H9 (cell line): ENCODE measurements around the gene PRR33. TPM values are rescaled to one million over a fixed set of nuclear protein-coding genes. Genes with fewer than 3 reads are reported as not detected.

ENCODE experiments used
- DNase-seq: peaks from one replicate; pipeline ENCODE4 v3.0.0-alpha.2; 2017
- H2AFZ ChIP-seq: one replicate; pipeline ENCODE4 v1.6.1; 2013; ENCODE audit warnings: mild to moderate bottlenecking, low read length, control low read depth, moderate library complexity
- H2AK5ac ChIP-seq: 2 replicates; pipeline ENCODE4 v1.6.1; 2013; ENCODE audit warnings: low read length, control low read depth, mixed read lengths; ENCODE audit not compliant: insufficient read length
- H2BK120ac ChIP-seq: one replicate; pipeline ENCODE4 v1.6.1; 2013; ENCODE audit warnings: low read depth, mild to moderate bottlenecking, low read length, control low read depth, inconsistent platforms; ENCODE audit not compliant: poor library complexity, severe bottlenecking
- H2BK12ac ChIP-seq: 2 replicates; pipeline ENCODE4 v1.6.1; 2013; ENCODE audit warnings: low read length, control low read depth, mixed read lengths, low read depth; ENCODE audit not compliant: insufficient read length
- H2BK15ac ChIP-seq: 2 replicates; pipeline ENCODE4 v1.6.1; 2013; ENCODE audit warnings: low read depth, low read length, control low read depth
- H2BK20ac ChIP-seq: one replicate; pipeline ENCODE4 v1.6.1; 2013; ENCODE audit warnings: low read depth, mild to moderate bottlenecking, low read length, control low read depth, inconsistent platforms; ENCODE audit not compliant: poor library complexity, severe bottlenecking
- H2BK5ac ChIP-seq: 2 replicates; pipeline ENCODE4 v1.6.1; 2013; ENCODE audit warnings: low read length, control low read depth, mixed read lengths; ENCODE audit not compliant: insufficient read length
- H3K14ac ChIP-seq: 2 replicates; pipeline ENCODE4 v1.6.1; 2013; ENCODE audit warnings: low read length, control low read depth; ENCODE audit not compliant: insufficient read depth
- H3K18ac ChIP-seq: 2 replicates; pipeline ENCODE4 v1.6.1; 2013; ENCODE audit warnings: low read depth, mild to moderate bottlenecking, mixed read lengths, low read length, control low read depth; ENCODE audit not compliant: insufficient read length
- H3K23ac ChIP-seq: 2 replicates; pipeline ENCODE4 v1.6.1; 2013; ENCODE audit warnings: low read length, control low read depth, mixed read lengths, low read depth; ENCODE audit not compliant: insufficient read length
- H3K23me2 ChIP-seq: 2 replicates; pipeline ENCODE4 v1.6.1; 2013; ENCODE audit warnings: low read depth, mild to moderate bottlenecking, mixed read lengths, low read length, control low read depth; ENCODE audit not compliant: insufficient read length, poor library complexity, severe bottlenecking
- H3K27ac ChIP-seq: 2 replicates; pipeline ENCODE4 v1.5.1; 2013; ENCODE audit warnings: low read length, control low read depth, mixed read lengths, low read depth; ENCODE audit not compliant: insufficient read length
- H3K27me3 ChIP-seq: 2 replicates; pipeline ENCODE4 v1.6.1; 2013; ENCODE audit warnings: low read length, control low read depth, inconsistent platforms; ENCODE audit not compliant: insufficient read depth
- H3K4ac ChIP-seq: 2 replicates; pipeline ENCODE4 v1.6.1; 2013; ENCODE audit warnings: low read depth, mild to moderate bottlenecking, control low read depth, inconsistent platforms, low read length, moderate library complexity
- H3K4me1 ChIP-seq: 2 replicates; pipeline ENCODE4 v1.6.1; 2013; ENCODE audit warnings: low read length, control low read depth, inconsistent platforms; ENCODE audit not compliant: insufficient read depth
- H3K4me2 ChIP-seq: 2 replicates; pipeline ENCODE4 v1.6.1; 2013; ENCODE audit warnings: low read length, control low read depth, mixed read lengths; ENCODE audit not compliant: insufficient read length, insufficient read depth
- H3K56ac ChIP-seq: 2 replicates; pipeline ENCODE4 v1.6.1; 2013; ENCODE audit warnings: low read depth, mild to moderate bottlenecking, mixed read lengths, low read length, control low read depth; ENCODE audit not compliant: insufficient read length
- H3K79me1 ChIP-seq: 2 replicates; pipeline ENCODE4 v1.6.1; 2013; ENCODE audit warnings: low read depth, mild to moderate bottlenecking, moderate library complexity, low read length, control low read depth, inconsistent platforms; ENCODE audit not compliant: insufficient read depth, poor library complexity, severe bottlenecking
- H3K79me2 ChIP-seq: 2 replicates; pipeline ENCODE4 v1.6.1; 2013; ENCODE audit warnings: low read length, control low read depth, inconsistent platforms; ENCODE audit not compliant: insufficient read depth
- H3K9ac ChIP-seq: 2 replicates; pipeline ENCODE4 v1.6.1; 2013; ENCODE audit warnings: low read length, control low read depth, mixed read lengths; ENCODE audit not compliant: insufficient read length; ENCODE audit errors: extremely low read depth
- H3K9me3 ChIP-seq: one replicate; pipeline ENCODE4 v1.6.1; 2013; ENCODE audit warnings: low read depth, low read length, inconsistent platforms; ENCODE audit not compliant: control insufficient read depth
- H3T11ph ChIP-seq: one replicate; pipeline ENCODE4 v1.6.1; 2013; ENCODE audit warnings: mild to moderate bottlenecking, low read length, control low read depth, inconsistent platforms
- H4K20me1 ChIP-seq: one replicate; pipeline ENCODE4 v1.6.1; 2013; ENCODE audit not compliant: control insufficient read depth, insufficient read length, insufficient read depth
- H4K5ac ChIP-seq: 2 replicates; pipeline ENCODE4 v1.6.1; 2013; ENCODE audit warnings: low read depth, mild to moderate bottlenecking, mixed read lengths, low read length, control low read depth; ENCODE audit not compliant: insufficient read length
- H4K8ac ChIP-seq: replicated peaks from 2 replicates; pipeline ENCODE4 v1.6.1; 2013; ENCODE audit warnings: low read length, control low read depth, mixed read lengths, low read depth; ENCODE audit not compliant: insufficient read length
- H4K91ac ChIP-seq: 2 replicates; pipeline ENCODE4 v1.6.1; 2013; ENCODE audit warnings: low read depth, mild to moderate bottlenecking, moderate library complexity, mixed read lengths, low read length, control low read depth; ENCODE audit not compliant: insufficient read length
- H3K27ac Mint-ChIP-seq, 3 experiments: 2 replicates in 2 of 3; 3 replicates in 1 of 3; pipeline ENCODE4 v1.8.0; 2020 to 2021; ENCODE audit warnings: mixed read lengths in 3 of 3, mild to moderate bottlenecking in 1 of 3, moderate library complexity in 1 of 3
- H3K27me3 Mint-ChIP-seq: 2 replicates; pipeline ENCODE4 v1.8.0; 2021; ENCODE audit warnings: low read depth, mild to moderate bottlenecking, moderate library complexity, mixed read lengths
- H3K36me3 Mint-ChIP-seq, 3 experiments: 2 replicates in 2 of 3; 3 replicates in 1 of 3; pipeline ENCODE4 v1.8.0; 2020 to 2021; ENCODE audit warnings: low read depth in 3 of 3, mixed read lengths in 3 of 3; ENCODE audit not compliant: insufficient read depth in 1 of 3
- H3K4me1 Mint-ChIP-seq, 2 experiments: 2 replicates each; pipeline ENCODE4 v1.8.0; 2020; ENCODE audit warnings: mixed read lengths in 2 of 2
- H3K4me3 Mint-ChIP-seq, 2 experiments: 2 replicates in 1 of 2; 3 replicates in 1 of 2; pipeline ENCODE4 v1.8.0; 2020 to 2021; ENCODE audit warnings: mild to moderate bottlenecking in 2 of 2, mixed read lengths in 2 of 2, moderate library complexity in 1 of 2
- H3K9me3 Mint-ChIP-seq, 2 experiments: 2 replicates in 1 of 2; 3 replicates in 1 of 2; pipeline ENCODE4 v1.8.0; 2020; ENCODE audit warnings: mild to moderate bottlenecking in 2 of 2, mixed read lengths in 2 of 2, moderate library complexity in 1 of 2
- WGBS: extraction: QIAGEN DNeasy Blood & Tissue Kit; methylation state at CpG from one replicate; pipeline ENCODE4 v1.1.7; 2013; ENCODE audit warnings: missing lambda C conversion rate, low lambda C conversion rate, mixed read lengths; ENCODE audit not compliant: insufficient read length; ENCODE audit errors: extremely low coverage; 5-methylcytosine and 5-hydroxymethylcytosine counted together
- total RNA-seq: library from RNA; stranded (reverse); gene quantifications from 2 replicates; pipeline ENCODE4 v1.2.1, GENCODE V29; 2021
- TF ChIP-seq, protein P1 (sequence below): fragments of 200-600 bp; sonication (generic); conservative IDR thresholded peaks from 3 replicates; pipeline ENCODE4 v1.8.0; 2021; ENCODE audit warnings: antibody characterized with exemption, mild to moderate bottlenecking

The PRR33 gene
- total RNA-seq, 1 experiment from 2014 or later = not detected

DNA sequence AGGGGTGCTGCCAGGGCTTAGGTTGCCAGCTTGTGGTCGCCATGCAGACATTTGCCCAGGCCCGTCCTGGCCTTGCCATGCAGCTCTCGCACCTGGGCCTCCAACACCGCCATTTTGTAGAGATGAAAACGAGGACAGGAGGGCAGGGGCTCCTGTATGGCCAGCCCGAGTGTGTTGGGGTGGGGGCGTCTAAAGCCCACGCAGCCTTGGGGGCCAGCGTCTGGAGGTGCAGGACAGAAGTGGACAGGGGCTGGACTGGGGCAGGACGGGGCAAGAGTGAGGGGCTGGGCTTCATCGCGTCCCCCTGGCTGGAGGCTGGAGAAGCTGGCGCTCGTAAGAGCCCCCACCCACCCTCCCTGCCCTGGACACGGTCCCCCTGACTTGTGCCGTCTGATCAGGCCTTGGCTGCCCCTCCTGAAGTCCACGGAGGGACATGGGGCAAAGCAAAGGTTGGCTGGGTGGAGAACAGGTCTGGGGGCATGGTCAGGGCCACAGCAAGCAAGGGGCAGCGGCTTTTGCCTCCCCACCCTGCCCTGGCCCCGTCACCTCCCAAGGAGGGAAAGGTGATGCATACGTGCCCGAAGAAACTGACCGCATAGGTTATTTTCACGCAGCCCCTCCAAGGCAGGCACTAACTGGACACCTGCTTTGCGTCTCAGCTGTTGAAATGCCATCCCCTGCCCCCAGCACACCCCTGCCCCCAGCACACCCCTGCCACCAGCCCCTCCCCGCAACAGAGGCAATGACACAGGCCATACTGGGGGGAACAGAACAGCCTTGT lies 28.6 kb upstream of the PRR33 start:
- DNase-seq = no peak
- Histone ChIP-seq H3K23ac (no peak overlapping the region), H4K91ac (no peak overlapping the region), H3K4ac (no peak overlapping the region), H4K20me1 (no peaks in the 10 kb centered on the region), H3K4me2 (no peak overlapping the region), H4K8ac (no peak overlapping the region), H2BK20ac (no peak overlapping the region), H4K5ac (no peak overlapping the region), H3T11ph (no peak overlapping the region), H3K23me2 (no peaks in the 10 kb centered on the region), H2AK5ac (no peak overlapping the region), H2BK15ac (no peak overlapping the region), H2BK12ac (no peak overlapping the region), H3K27ac (no peak overlapping the region), H2AFZ (no peak overlapping the region), H3K14ac (no peak overlapping the region; the same call in 1 of the 2 replicates), H3K18ac (no peak overlapping the region), H3K9ac (no peak overlapping the region), H2BK120ac (no peak overlapping the region), H3K79me2 (no peaks in the 10 kb centered on the region), H3K79me1 (no peaks in the 10 kb centered on the region), H2BK5ac (no peak overlapping the region), H3K27me3 (no peaks in the 10 kb centered on the region), H3K56ac (no peak overlapping the region), H3K4me1 (no peaks in the 10 kb centered on the region), H3K9me3 (no peaks in the 10 kb centered on the region)
- H3K4me3 Mint-ChIP-seq = no peak overlapping the region
- TF ChIP-seq, protein P1, sequence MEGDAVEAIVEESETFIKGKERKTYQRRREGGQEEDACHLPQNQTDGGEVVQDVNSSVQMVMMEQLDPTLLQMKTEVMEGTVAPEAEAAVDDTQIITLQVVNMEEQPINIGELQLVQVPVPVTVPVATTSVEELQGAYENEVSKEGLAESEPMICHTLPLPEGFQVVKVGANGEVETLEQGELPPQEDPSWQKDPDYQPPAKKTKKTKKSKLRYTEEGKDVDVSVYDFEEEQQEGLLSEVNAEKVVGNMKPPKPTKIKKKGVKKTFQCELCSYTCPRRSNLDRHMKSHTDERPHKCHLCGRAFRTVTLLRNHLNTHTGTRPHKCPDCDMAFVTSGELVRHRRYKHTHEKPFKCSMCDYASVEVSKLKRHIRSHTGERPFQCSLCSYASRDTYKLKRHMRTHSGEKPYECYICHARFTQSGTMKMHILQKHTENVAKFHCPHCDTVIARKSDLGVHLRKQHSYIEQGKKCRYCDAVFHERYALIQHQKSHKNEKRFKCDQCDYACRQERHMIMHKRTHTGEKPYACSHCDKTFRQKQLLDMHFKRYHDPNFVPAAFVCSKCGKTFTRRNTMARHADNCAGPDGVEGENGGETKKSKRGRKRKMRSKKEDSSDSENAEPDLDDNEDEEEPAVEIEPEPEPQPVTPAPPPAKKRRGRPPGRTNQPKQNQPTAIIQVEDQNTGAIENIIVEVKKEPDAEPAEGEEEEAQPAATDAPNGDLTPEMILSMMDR = no peak
- peaks cover 17% of the 10 kb centered on the region for H3K27me3 Mint-ChIP-seq
- no peaks in the 10 kb centered on the region; a peak in 1 of 5 replicates for H3K9me3 Mint-ChIP-seq
- H3K36me3 Mint-ChIP-seq = no peaks in the 10 kb centered on the region
- no peak overlapping the region for H3K27ac Mint-ChIP-seq
- no CpG with 5 or more reads among the region's 25 CpGs for WGBS
- H3K4me1 Mint-ChIP-seq = peaks cover 3 to 6% of the 10 kb centered on the region in 2 experiments; a peak in 3 of 4 replicates
